Myocyte (in vitro differentiated cells): Measurements from ENCODE around the gene H1-8. TPM values are rescaled to one million over a fixed set of nuclear protein-coding genes. Genes with fewer than 3 reads are reported as not detected.
"Not testable (repeated sequence)": the region's sequence is repeated elsewhere in the genome, so short reads cannot be mapped to it uniquely, and the experiment has no call there.

Experiments used
- DNase-seq: peaks from one replicate; pipeline ENCODE4 v3.0.0-alpha.2; 2012; ENCODE audit warnings: low read depth
- polyA plus RNA-seq: library from polyadenylated mRNA; unstranded; fragments of >200 nt; gene quantifications from one replicate; pipeline ENCODE4 v1.2.1, GENCODE V29; 2012; ENCODE audit warnings: missing spikeins
- total RNA-seq: library from RNA; depleted of rRNA; stranded (reverse); fragments of >200 nt; gene quantifications from 2 replicates; pipeline ENCODE4 v1.2.3, GENCODE V29; 2014

H1-8 gene
- not detected in 2 replicates for total RNA-seq
- not detected for polyA plus RNA-seq

DNA sequence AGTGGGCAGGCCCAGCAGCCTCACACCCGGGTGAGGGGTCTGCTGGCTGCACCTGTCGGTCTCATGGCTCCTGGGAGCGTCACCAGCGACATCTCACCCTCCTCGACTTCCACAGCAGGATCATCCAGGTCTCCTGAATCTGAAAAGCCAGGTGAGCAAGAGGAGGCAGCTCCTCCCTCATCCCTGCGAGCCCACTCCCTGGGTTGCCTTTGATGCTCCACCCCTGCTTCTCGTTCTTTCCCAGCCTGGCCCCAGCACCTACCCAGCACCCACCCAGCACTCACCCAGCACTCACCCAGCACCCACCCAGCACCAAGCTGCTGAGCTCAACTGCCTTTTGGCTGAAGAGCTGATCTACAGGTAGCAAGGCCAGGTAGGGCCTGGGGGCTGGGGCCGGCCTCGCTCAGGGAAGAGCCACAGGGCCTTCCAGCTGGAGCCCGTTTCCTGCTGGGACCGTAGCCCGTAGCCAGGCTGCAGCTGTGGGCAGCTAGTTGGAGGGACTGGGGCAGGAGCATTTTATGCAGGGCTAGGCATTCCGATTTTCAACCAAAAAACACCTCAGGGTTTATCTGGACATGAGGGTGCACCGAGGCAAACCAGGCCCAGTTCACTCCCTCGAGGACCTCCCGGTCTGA lies at the start of gene H1-8:
Gene H1-8 (plus strand): TSS at position 20 of the 635 bp plus-strand sequence. CDS start 44 bp downstream, at position 64.
- no peak for DNase-seq

GRCh38 chr3:129493206-129493605 lies 49.8 kb upstream of the H1-8 start:
- DNase-seq: no peak

GRCh38 chr3:129494499-129494898 lies 48.5 kb upstream of the H1-8 start:
- not testable (repeated sequence) for DNase-seq

- DNase-seq: peak; percentile 56
Observed at GRCh38 chr3:129495006-129495639, 47.9 kb upstream of the H1-8 start.

- not testable (repeated sequence) for DNase-seq
Observed at GRCh38 chr3:129497876-129498275, 45.1 kb upstream of the H1-8 start.

- DNase-seq: not testable (repeated sequence)
Observed at GRCh38 chr3:129498603-129499488, 44.1 kb upstream of the H1-8 start.

DNA sequence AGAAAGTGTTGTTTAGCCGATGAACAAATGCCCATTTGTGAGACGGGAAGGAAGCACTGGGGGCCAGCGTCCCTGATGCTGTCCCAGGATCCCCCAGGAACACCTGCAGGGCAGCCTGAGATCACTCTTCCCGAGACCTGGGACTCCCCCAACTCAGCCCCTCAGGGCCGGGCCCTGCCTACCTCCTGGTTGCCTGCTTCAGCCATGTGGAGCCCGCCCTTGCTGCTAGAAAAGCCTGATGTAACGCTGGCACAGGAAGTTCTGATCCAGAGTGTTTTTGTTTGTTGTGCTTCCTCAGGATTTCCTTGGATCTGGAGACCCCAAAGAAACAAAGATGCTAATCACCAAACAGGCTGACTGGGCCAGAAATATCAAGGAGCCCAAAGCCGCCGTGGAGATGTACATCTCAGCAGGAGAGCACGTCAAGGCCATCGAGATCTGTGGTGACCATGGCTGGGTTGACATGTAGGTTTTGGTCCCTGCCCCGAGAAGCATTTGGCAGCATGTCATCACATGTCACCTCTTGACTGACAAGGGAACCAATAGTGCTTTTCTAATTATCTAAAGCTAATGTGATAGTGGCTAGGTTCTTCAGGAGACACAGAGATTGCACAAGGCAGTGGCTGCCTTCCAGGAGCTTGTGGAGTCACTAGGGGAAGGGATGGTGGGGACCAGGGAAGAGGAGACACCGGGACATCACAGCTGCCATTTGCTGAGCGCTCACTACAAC lies 43.2 kb upstream of the H1-8 start:
- DNase-seq: not testable (repeated sequence)

GRCh38 chr3:129500334-129500658 lies 42.7 kb upstream of the H1-8 start:
- DNase-seq: no peak

DNA sequence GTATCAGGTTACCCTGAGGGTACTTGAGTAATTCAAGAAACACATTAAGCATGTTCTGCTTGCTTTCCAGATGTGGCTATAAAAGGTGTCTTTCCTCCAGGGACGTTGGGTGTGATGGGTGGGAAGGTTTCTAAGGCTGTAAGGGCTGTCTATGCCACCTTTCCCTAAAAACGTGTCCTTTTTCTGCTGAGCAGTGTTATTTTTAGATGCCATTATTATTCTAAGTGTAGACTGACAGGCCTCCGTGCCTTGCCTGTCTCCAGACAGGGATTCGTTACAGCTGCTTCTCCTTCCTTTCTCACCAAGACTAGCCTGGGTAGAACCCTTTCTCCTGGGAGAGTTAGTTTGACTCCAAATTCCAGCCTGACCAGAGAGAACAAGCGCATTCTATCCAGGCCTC lies 41.3 kb upstream of the H1-8 start:
- no peak for DNase-seq

DNA sequence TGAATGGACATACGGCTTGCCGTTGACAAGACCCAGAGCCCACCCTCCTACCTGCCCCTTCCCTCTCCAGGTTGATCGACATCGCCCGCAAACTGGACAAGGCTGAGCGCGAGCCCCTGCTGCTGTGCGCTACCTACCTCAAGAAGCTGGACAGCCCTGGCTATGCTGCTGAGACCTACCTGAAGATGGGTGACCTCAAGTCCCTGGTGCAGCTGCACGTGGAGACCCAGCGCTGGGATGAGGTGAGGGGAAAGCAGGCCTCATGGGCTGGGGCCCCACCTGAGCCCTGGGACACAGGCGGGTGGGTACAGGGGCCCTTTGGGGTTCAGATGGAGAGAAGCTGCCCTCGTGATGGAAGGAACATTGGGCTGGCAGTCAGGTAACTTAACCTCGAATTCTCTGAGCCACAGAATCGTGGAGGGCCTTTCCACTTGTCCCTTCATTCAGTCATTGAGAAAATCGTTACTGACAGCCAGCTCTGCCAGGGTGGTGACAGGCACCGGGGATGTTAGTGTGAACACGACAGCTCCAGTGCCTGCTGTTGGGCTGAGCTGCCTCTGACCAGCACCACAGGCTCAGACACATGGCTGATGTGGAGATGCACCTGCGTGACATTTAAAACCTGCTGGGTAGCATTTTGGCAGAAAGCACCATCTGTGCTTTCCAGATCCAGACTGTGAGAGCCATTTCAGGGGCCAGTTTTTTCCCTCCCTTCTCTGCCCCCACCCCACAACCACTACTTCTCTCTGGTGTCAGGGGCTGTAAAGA lies 40.1 kb upstream of the H1-8 start:
- no peak for DNase-seq

DNA sequence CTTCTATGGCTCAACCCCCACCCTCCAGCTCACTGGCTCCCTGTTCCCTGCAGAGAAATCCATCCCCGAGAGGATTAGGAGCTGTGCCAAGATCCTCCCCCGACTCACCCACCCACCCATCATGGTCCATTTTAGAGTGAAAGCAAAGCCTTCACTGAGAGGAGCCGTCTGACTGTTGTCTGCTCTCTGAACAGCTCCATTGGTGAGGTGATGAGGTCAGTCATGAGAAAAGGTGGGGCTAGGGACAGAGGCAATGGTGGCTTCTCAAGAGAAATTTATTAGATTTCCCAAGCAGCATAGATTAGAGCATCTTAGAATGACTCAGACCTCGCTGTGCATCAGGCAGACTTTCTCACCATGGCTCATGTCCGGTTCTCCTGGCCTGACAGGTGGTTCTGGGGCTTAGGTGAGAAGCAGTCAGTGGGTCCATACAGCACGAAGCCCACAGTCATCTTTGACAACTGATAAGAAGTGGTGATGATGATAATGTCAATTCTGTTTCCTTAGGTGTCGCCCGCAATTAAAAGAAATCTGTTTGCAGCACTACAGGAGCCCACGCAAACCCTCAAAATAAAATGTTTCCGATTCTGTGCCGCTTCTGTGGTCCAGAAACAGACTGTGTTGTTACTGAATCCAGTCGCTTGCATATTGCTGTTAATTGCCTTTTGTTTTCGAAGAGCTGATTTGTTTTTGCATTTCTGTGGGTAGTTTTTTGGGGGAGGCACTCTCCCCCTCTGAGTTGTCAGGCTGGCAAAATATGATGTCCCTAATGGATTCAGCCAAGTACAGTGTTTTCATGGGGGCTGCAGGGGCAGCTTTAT lies 39.3 kb upstream of the H1-8 start:
- no peak for DNase-seq

DNA sequence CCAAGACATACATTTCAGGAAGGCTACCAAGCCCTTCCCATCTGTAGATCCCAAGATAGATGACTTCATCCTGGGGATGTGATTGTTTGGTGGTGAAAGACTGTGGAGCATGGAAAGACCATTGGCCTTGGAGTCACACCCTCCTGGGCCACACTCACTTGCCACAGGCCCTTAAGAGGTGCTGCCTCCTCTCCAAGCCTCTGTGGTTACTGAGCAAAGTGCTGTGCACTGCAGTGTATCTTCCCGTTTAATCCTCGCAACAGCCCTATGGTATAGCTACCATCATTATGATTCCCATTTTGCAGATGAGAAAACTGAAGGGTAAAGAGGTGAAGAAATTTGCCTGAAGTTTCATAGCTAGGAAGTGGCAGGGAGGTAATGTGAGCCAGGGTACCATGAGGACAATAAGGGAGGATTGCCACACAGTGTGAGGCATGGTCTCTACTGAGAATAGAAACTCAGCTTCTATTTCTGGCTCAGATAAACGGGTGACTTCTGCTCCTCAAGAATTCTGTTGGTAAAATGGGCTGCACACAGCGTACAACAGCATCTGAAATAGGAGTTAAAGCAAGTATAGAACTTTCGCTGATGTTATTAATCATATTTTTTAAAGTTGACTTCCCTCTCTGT lies 38.4 kb upstream of the H1-8 start:
- DNase-seq: peak; percentile 69

DNA sequence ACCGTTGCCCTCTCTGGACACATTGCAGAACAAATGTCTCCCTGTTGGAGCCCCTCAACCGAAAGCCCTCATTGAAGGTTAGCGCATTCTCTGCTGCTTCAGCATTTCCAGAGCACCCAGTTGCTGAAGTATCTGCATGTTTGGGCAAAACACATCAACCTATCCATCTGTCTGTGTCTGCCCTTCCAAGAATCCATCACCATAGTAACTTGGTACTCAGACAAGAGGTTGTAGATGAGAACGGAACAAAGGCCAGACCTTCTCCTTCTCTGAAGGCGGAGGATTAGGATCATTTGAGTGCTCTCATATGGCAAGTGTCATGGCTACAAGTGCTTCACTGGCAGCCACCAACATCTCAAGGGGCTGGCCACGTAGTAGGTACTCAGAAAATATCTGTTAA lies 37.6 kb upstream of the H1-8 start:
- no peak for DNase-seq

- DNase-seq: no peak
Observed at GRCh38 chr3:129506231-129506742, 36.7 kb upstream of the H1-8 start.

DNA sequence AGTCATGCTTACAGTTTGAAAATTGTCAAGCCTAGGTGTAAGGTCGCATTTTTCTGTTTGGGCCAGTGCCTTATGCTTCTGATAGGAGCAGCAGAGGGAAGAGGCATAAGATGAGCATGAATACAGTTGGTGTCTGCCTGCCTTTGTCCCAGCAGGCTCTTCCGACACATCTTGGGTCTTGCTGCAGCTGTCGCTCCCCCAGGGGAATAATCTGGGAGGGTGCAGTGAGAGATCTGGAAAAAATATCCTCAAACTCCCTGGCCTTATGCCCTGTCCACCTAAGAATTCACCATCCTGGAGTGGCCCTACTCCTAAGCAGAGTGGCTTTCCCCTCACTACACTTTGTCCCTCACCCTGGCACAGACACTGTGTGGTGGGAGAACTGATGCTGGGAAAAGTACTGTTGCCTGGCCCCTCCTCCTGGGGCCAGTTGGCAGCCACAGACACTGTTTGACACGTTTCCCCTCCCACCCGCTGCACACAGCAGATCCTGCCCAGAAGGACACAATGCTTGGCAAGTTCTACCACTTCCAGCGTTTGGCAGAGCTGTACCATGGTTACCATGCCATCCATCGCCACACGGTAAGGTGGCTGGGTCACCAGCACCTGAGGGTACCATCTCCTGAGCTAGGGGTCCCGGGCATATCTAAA lies 35.7 kb upstream of the H1-8 start:
- DNase-seq: peak; percentile 75

DNA sequence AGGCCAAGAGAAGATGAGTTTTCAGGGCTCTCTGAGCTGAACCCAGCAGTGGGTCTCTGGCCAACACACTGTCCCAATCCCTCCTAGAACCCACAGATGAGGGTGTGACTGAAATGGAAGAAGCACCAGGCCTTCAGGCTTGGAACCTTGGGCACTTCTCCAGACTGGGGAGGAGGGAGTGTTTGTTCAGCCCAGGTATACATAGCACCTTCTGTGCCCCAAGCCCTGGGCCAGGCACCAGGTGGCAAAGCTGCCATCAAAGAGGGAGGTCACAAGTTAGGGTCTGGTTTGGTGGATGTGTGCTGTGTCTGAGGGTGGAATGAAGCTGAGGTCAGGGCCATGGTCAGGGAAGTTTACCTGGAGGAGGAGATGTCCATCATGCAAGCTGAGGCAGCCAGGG lies 30.4 kb upstream of the H1-8 start:
- DNase-seq: no peak

DNA sequence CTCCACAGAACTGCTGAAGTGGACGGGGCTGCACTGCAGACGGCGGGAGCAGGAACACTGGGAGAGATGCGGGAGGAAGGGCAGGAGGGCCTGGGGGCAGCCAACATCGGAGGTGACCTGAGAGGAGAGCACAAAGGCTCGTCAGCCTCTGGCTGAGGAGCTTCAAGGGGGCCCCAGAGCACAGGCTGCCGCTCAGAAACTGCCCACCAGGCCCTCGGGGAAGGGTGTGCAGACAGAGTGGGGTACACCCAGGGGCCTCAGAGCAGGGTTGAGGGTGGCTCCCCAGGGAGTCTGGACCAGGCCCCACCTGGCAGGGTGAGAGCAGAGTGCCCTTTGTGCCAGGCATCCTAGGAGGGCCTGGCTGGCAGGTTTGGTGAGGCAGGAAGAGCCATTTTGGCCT lies 29.3 kb upstream of the H1-8 start:
- DNase-seq: no peak

DNA sequence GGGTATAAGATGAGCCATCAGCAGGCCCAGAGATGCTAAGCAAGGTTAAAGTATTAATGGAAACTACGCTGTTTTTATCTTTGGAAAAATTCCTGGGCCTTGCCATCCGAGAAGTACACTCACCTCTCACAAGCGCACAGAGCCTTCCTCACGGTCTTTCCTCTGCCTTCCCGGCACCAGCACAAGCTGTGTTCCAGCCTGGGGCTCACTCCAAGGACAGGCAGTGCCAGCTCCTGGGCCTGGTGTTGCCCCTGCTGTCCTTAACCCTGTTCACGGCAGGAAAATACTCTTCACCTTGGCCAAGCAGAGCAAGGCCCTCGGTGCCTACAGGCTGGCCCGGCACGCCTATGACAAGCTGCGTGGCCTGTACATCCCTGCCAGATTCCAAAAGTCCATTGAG lies 28.9 kb upstream of the H1-8 start:
- no peak for DNase-seq

GRCh38 chr3:129514563-129514962 lies 28.4 kb upstream of the H1-8 start:
- no peak for DNase-seq
